CD14-positive monocyte (primary cell): ENCODE data around the gene BAD. TPM values are rescaled to one million over a fixed set of nuclear protein-coding genes. Genes with fewer than 3 reads are reported as not detected.

Experiments used
- DNase-seq, 3 donors: peaks; one replicate each; pipeline ENCODE4 v3.0.0-alpha.2; 2011 to 2022
- H2AFZ ChIP-seq: 2 replicates; pipeline ENCODE4 v1.6.0; 2012; ENCODE audit warnings: mild to moderate bottlenecking, low read depth, low read length, inconsistent platforms; ENCODE audit not compliant: insufficient read depth, poor library complexity, severe bottlenecking
- H3K27ac ChIP-seq, 2 donors: 1 replicate in 1 of 2; 2 replicates in 1 of 2; pipeline ENCODE4 v1.5.1; 2012 to 2013; ENCODE audit warnings: low read length in 2 of 2, control low read depth in 1 of 2, inconsistent platforms in 1 of 2, low read depth in 1 of 2, mild to moderate bottlenecking in 1 of 2
- H3K27me3 ChIP-seq, 2 donors: one replicate each; pipeline versions ENCODE4 v1.6.0 to v1.6.1; 2011 to 2013; ENCODE audit warnings: low read length in 2 of 2; ENCODE audit not compliant: control insufficient read depth in 2 of 2, insufficient read depth in 2 of 2
- H3K36me3 ChIP-seq, 2 donors: replicated peaks in 1 of 2; 1 replicate in 1 of 2; 2 replicates in 1 of 2; pipeline versions ENCODE4 v1.5.1 to v1.6.1; 2012 to 2013; ENCODE audit warnings: low read length in 2 of 2, control low read depth in 1 of 2, inconsistent platforms in 1 of 2, mild to moderate bottlenecking in 1 of 2; ENCODE audit not compliant: insufficient read depth in 2 of 2, control insufficient read depth in 1 of 2
- H3K4me1 ChIP-seq, 2 donors: 1 replicate in 1 of 2; 2 replicates in 1 of 2; pipeline versions ENCODE4 v1.5.1 to v1.6.1; 2012 to 2013; ENCODE audit warnings: low read length in 2 of 2, control low read depth in 1 of 2, inconsistent platforms in 1 of 2, mild to moderate bottlenecking in 1 of 2, moderate library complexity in 1 of 2; ENCODE audit not compliant: insufficient read depth in 2 of 2, control insufficient read depth in 1 of 2
- H3K4me2 ChIP-seq: replicated peaks from 2 replicates; pipeline ENCODE3; 2012; ENCODE audit warnings: low read length, moderate library complexity, mild to moderate bottlenecking; ENCODE audit not compliant: poor library complexity, severe bottlenecking; ENCODE audit errors: extremely low read depth
- H3K4me3 ChIP-seq, 3 experiments: fragments of 200-600 bp in 1 of 3; sonication (generic) in 1 of 3; replicated peaks in 1 of 3; 1 replicate in 2 of 3; 2 replicates in 1 of 3; pipeline ENCODE4 v1.5.1; 2011 to 2013; ENCODE audit warnings: low read length in 3 of 3, mild to moderate bottlenecking in 3 of 3, control low read depth in 2 of 3, low read depth in 2 of 3, inconsistent platforms in 1 of 3, moderate library complexity in 1 of 3
- H3K79me2 ChIP-seq: 2 replicates; pipeline ENCODE4 v1.6.0; 2012; ENCODE audit warnings: mild to moderate bottlenecking, control low read depth, inconsistent platforms, low read length, moderate library complexity; ENCODE audit not compliant: insufficient read depth
- H3K9ac ChIP-seq: 2 replicates; pipeline ENCODE4 v1.6.0; 2017; ENCODE audit warnings: low read length, mild to moderate bottlenecking; ENCODE audit not compliant: insufficient read depth, poor library complexity, severe bottlenecking
- H3K9me3 ChIP-seq, 2 donors: replicated peaks in 1 of 2; 1 replicate in 1 of 2; 2 replicates in 1 of 2; pipeline versions ENCODE4 v1.5.1 to v1.6.1; 2012 to 2013; ENCODE audit warnings: low read length in 2 of 2, control low read depth in 1 of 2; ENCODE audit not compliant: control insufficient read depth in 1 of 2, insufficient read depth in 1 of 2
- H4K20me1 ChIP-seq: 2 replicates; pipeline ENCODE4 v1.6.0; 2012; ENCODE audit warnings: mild to moderate bottlenecking, low read length, control low read depth, moderate library complexity; ENCODE audit not compliant: insufficient read depth
- H3K27ac Mint-ChIP-seq, 7 donors: one replicate each; pipeline ENCODE4 v1.8.0; 2020; ENCODE audit warnings: mild to moderate bottlenecking in 7 of 7, mixed read lengths in 7 of 7, moderate library complexity in 6 of 7, inconsistent platforms in 2 of 7
- H3K27me3 Mint-ChIP-seq, 3 donors: one replicate each; pipeline ENCODE4 v1.8.0; 2021 to 2022; ENCODE audit warnings: low read depth in 3 of 3, mild to moderate bottlenecking in 3 of 3, mixed read lengths in 3 of 3, moderate library complexity in 3 of 3, inconsistent platforms in 1 of 3
- H3K36me3 Mint-ChIP-seq, 2 donors: one replicate each; pipeline ENCODE4 v1.8.0; 2020; ENCODE audit warnings: mixed read lengths in 2 of 2, inconsistent platforms in 1 of 2, mild to moderate bottlenecking in 1 of 2
- H3K4me1 Mint-ChIP-seq: one replicate; pipeline ENCODE4 v1.8.0; 2020; ENCODE audit warnings: mild to moderate bottlenecking, mixed read lengths
- H3K4me3 Mint-ChIP-seq, 2 donors: one replicate each; pipeline ENCODE4 v1.8.0; 2020; ENCODE audit warnings: mild to moderate bottlenecking in 2 of 2, mixed read lengths in 2 of 2, moderate library complexity in 1 of 2
- H3K9me3 Mint-ChIP-seq, 7 donors: one replicate each; pipeline ENCODE4 v1.8.0; 2020 to 2022; ENCODE audit warnings: mixed read lengths in 7 of 7, mild to moderate bottlenecking in 6 of 7, moderate library complexity in 6 of 7, inconsistent platforms in 2 of 7
- WGBS: methylation state at CpG from one replicate; pipeline ENCODE4 v1.1.5; 2013; ENCODE audit warnings: missing lambda C conversion rate; ENCODE audit not compliant: insufficient coverage; 5-methylcytosine and 5-hydroxymethylcytosine counted together
- intact Hi-C, 2 donors: fragments of 100-400 bp; cut with micrococcal nuclease; formaldehyde crosslinking; loops; one replicate each; pipeline versions ENCODE4 v1.15.0 to v1.15.1; 2023
- polyA plus RNA-seq, 3 donors: library from polyadenylated mRNA; depleted of rRNA in 1 of 3; unstranded in 2 of 3; stranded (reverse) in 1 of 3; fragments of 300-500 nt in 2 of 3; fragments of >200 nt in 1 of 3; fragmentation: Illumina TruSeq in 2 of 3; gene quantifications; 1 replicate in 2 of 3; 2 replicates in 1 of 3; pipeline ENCODE4 v1.2.3, GENCODE V29; 2012 to 2021
- TF ChIP-seq, protein P1 (sequence below): fragments of 200-600 bp; IDR thresholded peaks from one replicate; pipeline ENCODE4 v1.8.0; 2022; ENCODE audit warnings: antibody characterized with exemption, mild to moderate bottlenecking

The BAD gene
- polyA plus RNA-seq, 3 donors, result 21.1 to 63.2 (median 48.7) TPM

DNA sequence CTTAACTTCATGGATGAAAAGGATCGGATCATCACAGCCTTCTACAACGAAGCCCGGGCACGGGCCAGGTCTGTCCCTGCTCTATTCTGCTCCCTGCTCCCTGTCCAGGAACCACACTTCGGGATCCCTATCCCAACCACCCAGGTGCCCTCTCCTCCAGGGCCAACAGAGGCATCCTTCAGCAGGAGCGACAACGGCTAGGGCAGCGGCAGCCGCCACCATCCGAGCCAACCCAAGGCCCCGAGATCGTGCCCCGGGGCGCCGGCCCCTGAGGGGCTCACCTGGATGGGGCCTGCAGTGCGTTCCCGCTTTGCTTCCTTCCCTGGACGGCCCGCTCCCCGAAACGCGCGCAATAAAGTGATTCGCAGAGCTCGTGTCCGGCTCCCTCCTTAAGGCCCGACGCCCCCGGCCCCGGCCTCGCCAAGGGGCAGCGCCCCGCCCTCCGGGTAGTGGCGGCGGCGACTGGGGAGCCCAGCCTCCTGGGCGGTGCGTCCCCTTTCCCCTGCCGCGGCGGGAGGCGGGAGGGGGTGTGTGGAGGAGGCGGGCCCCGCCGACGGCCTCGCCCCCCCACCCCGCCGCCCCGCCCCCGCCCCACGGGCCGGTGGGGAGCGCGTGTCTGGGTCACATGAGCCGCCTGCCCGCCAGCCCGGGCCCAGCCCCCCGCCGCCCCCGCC is 50.4 kb downstream of the BAD start, which contains the start of gene VEGFB:
TSS of gene VEGFB (plus strand) at position 672 of the 674 bp plus-strand sequence. CDS start 250 bp downstream, outside the sequence.
- Histone ChIP-seq H2AFZ (peak within 1 kb of the TSS; percentile 61), H3K4me1 (peaks cover 53 to 74% of the 10 kb centered on the region in 2 donors)

DNA sequence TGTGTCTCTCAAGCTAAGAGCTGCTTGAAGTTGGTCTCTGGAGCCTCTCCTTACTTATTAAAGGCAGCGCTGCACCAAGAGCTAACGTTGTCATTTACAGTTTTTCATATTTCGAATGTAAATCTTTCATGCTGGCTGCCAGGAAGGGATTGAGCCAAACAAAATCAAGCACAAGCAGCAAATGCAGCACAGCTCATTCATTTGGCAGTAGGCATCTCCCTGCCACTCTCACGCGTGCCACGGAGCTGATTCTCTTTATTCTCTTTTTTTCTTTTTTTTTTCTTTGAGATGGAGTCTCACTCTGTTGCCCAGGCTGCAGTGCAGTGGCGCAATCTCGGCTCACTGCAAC is 51.5 kb downstream of the BAD start:
- Mint-ChIP-seq H3K27me3 (peaks cover 11 to 21% (median 16%) of the 10 kb centered on the region in 3 donors), H3K27ac (no peak overlapping the region), H3K4me1 (peaks cover 46% of the 10 kb centered on the region), H3K36me3 (peaks cover 14 to 32% of the 10 kb centered on the region in 2 donors), H3K9me3 (peaks cover 0 to 8% (median 2%) of the 10 kb centered on the region in 7 donors), H3K4me3 (no peak overlapping the region)
- Histone ChIP-seq H4K20me1 (no peaks in the 10 kb centered on the region), H2AFZ (no peak overlapping the region), H3K4me1 (peaks cover 43 to 64% of the 10 kb centered on the region in 2 donors), H3K4me3 (no peak overlapping the region), H3K79me2 (peaks cover 13% of the 10 kb centered on the region), H3K27ac (no peak overlapping the region), H3K36me3 (no peaks in the 10 kb centered on the region), H3K9me3 (no peaks in the 10 kb centered on the region), H3K9ac (no peak overlapping the region), H3K4me2 (no peak overlapping the region), H3K27me3 (peaks cover 0 to 7% of the 10 kb centered on the region in 2 donors)
- TF ChIP-seq, protein P1, sequence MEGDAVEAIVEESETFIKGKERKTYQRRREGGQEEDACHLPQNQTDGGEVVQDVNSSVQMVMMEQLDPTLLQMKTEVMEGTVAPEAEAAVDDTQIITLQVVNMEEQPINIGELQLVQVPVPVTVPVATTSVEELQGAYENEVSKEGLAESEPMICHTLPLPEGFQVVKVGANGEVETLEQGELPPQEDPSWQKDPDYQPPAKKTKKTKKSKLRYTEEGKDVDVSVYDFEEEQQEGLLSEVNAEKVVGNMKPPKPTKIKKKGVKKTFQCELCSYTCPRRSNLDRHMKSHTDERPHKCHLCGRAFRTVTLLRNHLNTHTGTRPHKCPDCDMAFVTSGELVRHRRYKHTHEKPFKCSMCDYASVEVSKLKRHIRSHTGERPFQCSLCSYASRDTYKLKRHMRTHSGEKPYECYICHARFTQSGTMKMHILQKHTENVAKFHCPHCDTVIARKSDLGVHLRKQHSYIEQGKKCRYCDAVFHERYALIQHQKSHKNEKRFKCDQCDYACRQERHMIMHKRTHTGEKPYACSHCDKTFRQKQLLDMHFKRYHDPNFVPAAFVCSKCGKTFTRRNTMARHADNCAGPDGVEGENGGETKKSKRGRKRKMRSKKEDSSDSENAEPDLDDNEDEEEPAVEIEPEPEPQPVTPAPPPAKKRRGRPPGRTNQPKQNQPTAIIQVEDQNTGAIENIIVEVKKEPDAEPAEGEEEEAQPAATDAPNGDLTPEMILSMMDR, result no peak
- no peak for DNase-seq
- WGBS, result 90% methylated on average over 5 of the region's 8 CpGs
- intact Hi-C loops, result no loop called here

More for the DNA sequence above, 50.4 kb downstream of the BAD start, which contains the start of gene VEGFB:
- peaks cover 51% of the 10 kb centered on the region for H3K4me1 Mint-ChIP-seq
- no peak within 1 kb of the TSS for H3K27ac ChIP-seq
- peaks cover 0 to 8% (median 2%) of the 10 kb centered on the region in 7 donors for H3K9me3 Mint-ChIP-seq
- H3K27me3 ChIP-seq, result peaks cover 0 to 7% of the 10 kb centered on the region in 2 donors
- H3K4me3 ChIP-seq, result peak within 1 kb of the TSS in 2 of 3 experiments; percentile 20 to 75
- H3K79me2 ChIP-seq, result peaks cover 5% of the 10 kb centered on the region
- H3K27me3 Mint-ChIP-seq, result peaks cover 11 to 21% (median 16%) of the 10 kb centered on the region in 3 donors
- peak; percentile 19 to 35 (median 29) for DNase-seq
- 10% methylated on average over 41 of the region's 62 CpGs for WGBS
- peak within 1 kb of the TSS; percentile 77 to 85 for H3K4me3 Mint-ChIP-seq
- peak within 1 kb of the TSS; percentile 84 for H3K4me2 ChIP-seq
- peak within 1 kb of the TSS; percentile 54 for H3K9ac ChIP-seq
- H3K27ac Mint-ChIP-seq, result peak within 1 kb of the TSS in 3 of 7 donors; percentile 25 to 45 (median 26)
- H4K20me1 ChIP-seq, result no peaks in the 10 kb centered on the region
- intact Hi-C loops, result no loop called here
- H3K36me3 ChIP-seq, result no peaks in the 10 kb centered on the region
- TF ChIP-seq, protein P1, result no peak
- H3K36me3 Mint-ChIP-seq, result peaks cover 14 to 29% of the 10 kb centered on the region in 2 donors
- no peaks in the 10 kb centered on the region for H3K9me3 ChIP-seq
